Activated B cell treated with CpG ODN at 0.5 μM for 24 hours (primary cell): Measurements from ENCODE around the gene TRAF3IP1. TPM values are rescaled to one million over a fixed set of nuclear protein-coding genes. Genes with fewer than 3 reads are reported as not detected.
"Not testable (repeated sequence)": the region's sequence is repeated elsewhere in the genome, so short reads cannot be mapped to it uniquely, and the experiment has no call there.

Experiments
- ATAC-seq: fragments of 200-7000 bp; cut with Tn5 transposase; one replicate; pipeline ENCODE4 v1.10.0; 2021; ENCODE audit warnings: low read depth, mild to moderate bottlenecking, moderate library complexity
- CTCF ChIA-PET: fragments of 350-600 bp; sonication (Branson Sonifier 250); formaldehyde crosslinking; loops from one replicate; lab custom pipeline; 2021; ENCODE audit warnings: antibody characterized with exemption; lab: Charles Lee
- POLR2A ChIA-PET: fragments of 350-600 bp; sonication (Branson Sonifier 250); formaldehyde crosslinking; loops from one replicate; lab custom pipeline; 2021; ENCODE audit warnings: antibody characterized with exemption; lab: Charles Lee
- DNase-seq: peaks from one replicate; pipeline ENCODE4 v3.0.0; 2022
- H3K27ac Mint-ChIP-seq: one replicate; pipeline ENCODE4 v1.8.0; 2020; ENCODE audit warnings: mixed read lengths
- H3K27me3 Mint-ChIP-seq: one replicate; pipeline ENCODE4 v1.8.0; 2021; ENCODE audit warnings: mixed read lengths
- H3K36me3 Mint-ChIP-seq: one replicate; pipeline ENCODE4 v1.8.0; 2021; ENCODE audit warnings: low read depth, mixed read lengths
- H3K4me1 Mint-ChIP-seq: one replicate; pipeline ENCODE4 v1.8.0; 2021; ENCODE audit warnings: mixed read lengths
- H3K4me3 Mint-ChIP-seq: one replicate; pipeline ENCODE4 v1.8.0; 2020; ENCODE audit warnings: mild to moderate bottlenecking, mixed read lengths
- H3K9me3 Mint-ChIP-seq: one replicate; pipeline ENCODE4 v1.8.0; 2020; ENCODE audit warnings: mixed read lengths
- CTCF ChIP-seq: fragments of 200-600 bp; IDR thresholded peaks from one replicate; pipeline ENCODE4 v1.8.0; 2022; ENCODE audit warnings: antibody characterized with exemption, mild to moderate bottlenecking
- intact Hi-C: fragments of 100-400 bp; cut with micrococcal nuclease; formaldehyde crosslinking; loops from one replicate; pipeline ENCODE4 v1.15.1; 2024
- total RNA-seq: library from RNA; stranded (reverse); gene quantifications from 2 replicates; pipeline ENCODE4 v1.2.3, GENCODE V29; 2022

Gene TRAF3IP1
- total RNA-seq, 1 donor from 2014 or later = 9.9 TPM

- H3K27me3 Mint-ChIP-seq = peaks cover 1% of the 10 kb centered on the region
- ChIA-PET CTCF (no interaction called here), POLR2A (no interaction called here)
- H3K4me1 Mint-ChIP-seq = peaks cover 8% of the 10 kb centered on the region
- DNase-seq (no peak), ATAC-seq (no peak)
- no peaks in the 10 kb centered on the region for H3K36me3 Mint-ChIP-seq
- H3K9me3 Mint-ChIP-seq = no peaks in the 10 kb centered on the region
- no peak for TF ChIP-seq CTCF
- no peak overlapping the region for H3K27ac Mint-ChIP-seq
- no peak overlapping the region for H3K4me3 Mint-ChIP-seq
- intact Hi-C loops = no loop called here
These were observed 15.0 kb upstream of the TRAF3IP1 start for GRCh38 chr2:238305092-238305862.

- ChIA-PET CTCF (no interaction called here), POLR2A (no interaction called here)
- no peaks in the 10 kb centered on the region for H3K36me3 Mint-ChIP-seq
- DNase-seq (no peak), ATAC-seq (peak; percentile 21)
- H3K4me3 Mint-ChIP-seq = no peak overlapping the region
- peaks cover 8% of the 10 kb centered on the region for H3K4me1 Mint-ChIP-seq
- no peaks in the 10 kb centered on the region for H3K9me3 Mint-ChIP-seq
- H3K27ac Mint-ChIP-seq = no peak overlapping the region
- no peak for TF ChIP-seq CTCF
- intact Hi-C loops = no loop called here
- no peaks in the 10 kb centered on the region for H3K27me3 Mint-ChIP-seq
These were observed 14.2 kb upstream of the TRAF3IP1 start for GRCh38 chr2:238305965-238306671.

DNA sequence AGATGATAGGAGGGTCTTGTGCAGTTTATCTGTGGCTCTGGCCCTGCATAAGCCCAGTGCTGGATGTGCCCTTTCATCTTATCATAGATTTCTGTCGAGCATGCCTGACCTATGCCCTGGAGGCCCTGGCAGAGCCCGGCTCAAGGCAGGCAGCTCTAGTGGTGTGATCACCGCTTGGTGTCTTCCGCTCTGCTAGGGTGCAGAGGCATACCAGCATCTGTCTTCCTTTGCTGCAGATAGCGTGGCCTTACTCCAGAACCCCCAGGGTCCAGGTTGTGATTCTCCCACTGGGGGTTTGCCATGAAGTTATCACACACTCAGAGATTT is 13.7 kb upstream of the TRAF3IP1 start:
- POLR2A ChIA-PET = no interaction called here
- H3K4me1 Mint-ChIP-seq = peaks cover 8% of the 10 kb centered on the region
- H3K9me3 Mint-ChIP-seq = no peaks in the 10 kb centered on the region
- DNase-seq (no peak), ATAC-seq (no peak)
- H3K36me3 Mint-ChIP-seq = no peaks in the 10 kb centered on the region
- H3K27me3 Mint-ChIP-seq = no peaks in the 10 kb centered on the region
- H3K4me3 Mint-ChIP-seq = no peak overlapping the region
- H3K27ac Mint-ChIP-seq = no peak overlapping the region
- no peak for TF ChIP-seq CTCF
- CTCF ChIA-PET = no interaction called here
- intact Hi-C loops = no loop called here

GRCh38 chr2:238308177-238308576 is 12.1 kb upstream of the TRAF3IP1 start:
- ChIA-PET CTCF (no interaction called here), POLR2A (no interaction called here)
- Mint-ChIP-seq H3K27me3 (no peaks in the 10 kb centered on the region), H3K36me3 (no peaks in the 10 kb centered on the region), H3K4me3 (no peak overlapping the region), H3K27ac (no peak overlapping the region), H3K9me3 (no peaks in the 10 kb centered on the region), H3K4me1 (peaks cover 8% of the 10 kb centered on the region)
- TF ChIP-seq CTCF = no peak
- ATAC-seq = no peak
- no peak for DNase-seq
- intact Hi-C loops = no loop called here

DNA sequence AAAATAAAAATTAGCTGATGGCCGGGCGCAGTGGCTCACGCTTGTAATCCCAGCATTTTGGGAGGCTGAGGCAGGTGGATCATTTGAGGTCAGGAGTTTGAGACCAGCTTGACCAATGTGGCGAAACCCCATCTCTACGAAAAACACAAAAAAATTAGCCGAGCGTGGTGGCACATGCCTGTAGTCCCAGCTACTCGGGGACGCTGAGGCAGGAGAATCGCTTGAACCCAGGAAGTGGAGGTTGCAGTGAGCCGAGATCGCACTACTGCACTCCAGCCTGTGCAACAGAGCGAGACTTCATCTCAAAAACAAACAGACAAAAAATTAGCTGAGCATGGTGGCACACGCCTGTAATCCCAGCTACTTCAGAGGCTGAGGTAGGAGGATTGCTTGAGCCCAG is 9.6 kb upstream of the TRAF3IP1 start:
- POLR2A ChIA-PET, CTCF ChIA-PET, H3K36me3 Mint-ChIP-seq: not testable (repeated sequence)

More for the DNA sequence above, 9.6 kb upstream of the TRAF3IP1 start:
- H3K4me3 Mint-ChIP-seq, ATAC-seq, DNase-seq, H3K27me3 Mint-ChIP-seq, H3K9me3 Mint-ChIP-seq, intact Hi-C loops, H3K4me1 Mint-ChIP-seq, H3K27ac Mint-ChIP-seq: not testable (repeated sequence)
